ENCODE results near the gene LAMB1. TPM values are rescaled to one million over a fixed set of nuclear protein-coding genes. Genes with fewer than 3 reads are reported as not detected.

LAMB1 gene
- total RNA-seq, 1 donor from 2014 or later: 60.0 TPM

- Histone ChIP-seq H3K27me3 (ENCODE audit: low read depth) (no peaks in the 10 kb centered on the region), H3K27ac (replicated peaks) (peak overlapping the region; percentile 62), H3K9me3 (replicated peaks) (no peaks in the 10 kb centered on the region), H3K4me3 (no peak overlapping the region), H3K36me3 (no peaks in the 10 kb centered on the region), H3K4me1 (peaks cover 43% of the 10 kb centered on the region)
- intact Hi-C loops (cut with micrococcal nuclease): no loop called here
- TF ChIP-seq, protein P1, sequence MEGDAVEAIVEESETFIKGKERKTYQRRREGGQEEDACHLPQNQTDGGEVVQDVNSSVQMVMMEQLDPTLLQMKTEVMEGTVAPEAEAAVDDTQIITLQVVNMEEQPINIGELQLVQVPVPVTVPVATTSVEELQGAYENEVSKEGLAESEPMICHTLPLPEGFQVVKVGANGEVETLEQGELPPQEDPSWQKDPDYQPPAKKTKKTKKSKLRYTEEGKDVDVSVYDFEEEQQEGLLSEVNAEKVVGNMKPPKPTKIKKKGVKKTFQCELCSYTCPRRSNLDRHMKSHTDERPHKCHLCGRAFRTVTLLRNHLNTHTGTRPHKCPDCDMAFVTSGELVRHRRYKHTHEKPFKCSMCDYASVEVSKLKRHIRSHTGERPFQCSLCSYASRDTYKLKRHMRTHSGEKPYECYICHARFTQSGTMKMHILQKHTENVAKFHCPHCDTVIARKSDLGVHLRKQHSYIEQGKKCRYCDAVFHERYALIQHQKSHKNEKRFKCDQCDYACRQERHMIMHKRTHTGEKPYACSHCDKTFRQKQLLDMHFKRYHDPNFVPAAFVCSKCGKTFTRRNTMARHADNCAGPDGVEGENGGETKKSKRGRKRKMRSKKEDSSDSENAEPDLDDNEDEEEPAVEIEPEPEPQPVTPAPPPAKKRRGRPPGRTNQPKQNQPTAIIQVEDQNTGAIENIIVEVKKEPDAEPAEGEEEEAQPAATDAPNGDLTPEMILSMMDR (IDR thresholded peaks at IDR 0.05; ENCODE audit: borderline replicate concordance): no peak
- DNase-seq: no peak
Observed at GRCh38 chr7:108012499-108013430, 9.8 kb upstream of the LAMB1 start.

- no peak overlapping the region for H3K4me3 ChIP-seq
- peaks cover 31% of the 10 kb centered on the region for H3K4me1 ChIP-seq
- DNase-seq: no peak
- no peaks in the 10 kb centered on the region for H3K9me3 ChIP-seq (replicated peaks)
- peak overlapping the region; percentile 62 for H3K27ac ChIP-seq (replicated peaks)
- intact Hi-C loops (cut with micrococcal nuclease): no loop called here
- no peaks in the 10 kb centered on the region for H3K27me3 ChIP-seq (ENCODE audit: low read depth)
- no peaks in the 10 kb centered on the region for H3K36me3 ChIP-seq
- TF ChIP-seq, protein P1 (IDR thresholded peaks at IDR 0.05; ENCODE audit: borderline replicate concordance): no peak
Observed at GRCh38 chr7:108010377-108010776, 7.4 kb upstream of the LAMB1 start.

DNA sequence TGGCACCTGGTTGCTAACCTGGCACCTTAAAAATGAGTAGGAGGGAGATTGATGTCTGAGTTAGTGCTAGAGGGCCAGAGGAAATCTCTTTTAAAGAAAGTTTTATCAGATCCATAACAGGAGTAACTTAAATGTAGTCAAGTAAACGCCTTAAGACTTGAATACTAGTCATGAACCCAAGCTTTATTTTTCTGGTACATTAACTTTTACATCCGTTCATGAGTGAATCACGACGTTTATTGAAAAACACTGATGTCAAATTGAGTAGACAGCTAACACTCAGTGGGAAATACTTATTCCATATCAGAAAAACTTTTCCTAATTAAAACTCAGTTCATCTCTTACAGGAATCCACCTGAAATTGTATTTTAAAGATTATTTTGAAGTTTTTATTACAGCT, 6.9 kb upstream of the LAMB1 start:
- no peaks in the 10 kb centered on the region for H3K36me3 ChIP-seq
- no peak overlapping the region for H3K4me3 ChIP-seq
- no peak for DNase-seq
- H3K27ac ChIP-seq (replicated peaks): no peak overlapping the region
- no peaks in the 10 kb centered on the region for H3K9me3 ChIP-seq (replicated peaks)
- intact Hi-C loops (cut with micrococcal nuclease): no loop called here
- peaks cover 31% of the 10 kb centered on the region for H3K4me1 ChIP-seq
- TF ChIP-seq, protein P1 (IDR thresholded peaks at IDR 0.05; ENCODE audit: borderline replicate concordance): no peak
- no peaks in the 10 kb centered on the region for H3K27me3 ChIP-seq (ENCODE audit: low read depth)

DNA sequence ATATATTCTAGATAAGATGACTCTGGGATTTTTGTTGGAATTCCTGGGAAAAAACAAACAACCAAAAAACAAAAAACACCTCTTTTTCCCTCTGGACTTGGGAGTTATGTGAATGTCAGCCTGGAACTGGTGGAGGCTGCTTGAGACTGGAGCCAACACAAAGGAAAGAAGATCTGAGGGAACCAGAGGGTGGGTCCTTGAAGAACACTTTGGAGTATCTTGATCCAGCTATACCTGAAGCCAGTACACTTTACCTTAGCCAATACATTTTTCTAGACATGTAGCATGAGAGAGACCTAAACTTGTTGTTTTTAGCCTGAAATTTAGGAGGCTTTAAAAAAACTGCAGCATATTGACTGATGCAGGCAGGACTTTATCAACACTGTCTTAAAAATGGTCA, 5.9 kb upstream of the LAMB1 start:
- Histone ChIP-seq H3K36me3 (no peaks in the 10 kb centered on the region), H3K9me3 (replicated peaks) (no peaks in the 10 kb centered on the region), H3K4me3 (no peak overlapping the region), H3K27me3 (ENCODE audit: low read depth) (no peaks in the 10 kb centered on the region), H3K27ac (replicated peaks) (no peak overlapping the region), H3K4me1 (peaks cover 40% of the 10 kb centered on the region)
- TF ChIP-seq, protein P1 (IDR thresholded peaks at IDR 0.05; ENCODE audit: borderline replicate concordance): no peak
- intact Hi-C loops (cut with micrococcal nuclease): no loop called here
- no peak for DNase-seq

DNA sequence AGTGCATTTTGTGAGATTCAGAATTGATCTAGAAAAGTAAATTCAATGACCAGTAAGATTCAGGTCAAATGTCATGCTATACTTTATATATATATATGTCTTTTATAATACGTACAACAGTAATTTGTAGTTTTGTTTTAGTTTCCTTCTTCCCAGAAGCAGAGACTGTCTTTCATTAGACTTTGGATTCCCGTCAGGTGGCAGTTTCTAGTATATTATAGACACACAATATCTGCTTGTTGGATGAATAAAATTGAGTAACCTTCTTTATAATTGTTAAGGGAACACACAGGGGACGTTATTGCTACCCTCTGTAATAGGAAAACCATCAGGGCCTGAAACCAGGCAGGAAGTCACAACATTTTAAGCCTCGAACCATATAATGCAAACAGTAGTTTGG, 5.3 kb upstream of the LAMB1 start:
- no peak overlapping the region for H3K4me3 ChIP-seq
- H3K27ac ChIP-seq (replicated peaks): no peak overlapping the region
- H3K27me3 ChIP-seq (ENCODE audit: low read depth): no peaks in the 10 kb centered on the region
- H3K36me3 ChIP-seq: no peaks in the 10 kb centered on the region
- intact Hi-C loops (cut with micrococcal nuclease): no loop called here
- no peaks in the 10 kb centered on the region for H3K9me3 ChIP-seq (replicated peaks)
- peaks cover 46% of the 10 kb centered on the region for H3K4me1 ChIP-seq
- DNase-seq: no peak
- TF ChIP-seq, protein P1 (IDR thresholded peaks at IDR 0.05; ENCODE audit: borderline replicate concordance): no peak

All from left ventricle myocardium inferior (tissue), 1 donor.